GM12874 (cell line): Measurements from ENCODE around the gene FAM216B.

Experiments used
- TF ChIP-seq, protein P1 (sequence below): IDR thresholded peaks from 2 replicates; pipeline ENCODE4 v1.5.1; 2011; ENCODE audit warnings: low read depth, mild to moderate bottlenecking, control low read depth, low read length, moderate library complexity; ENCODE audit not compliant: insufficient read depth

Gene FAM216B

DNA sequence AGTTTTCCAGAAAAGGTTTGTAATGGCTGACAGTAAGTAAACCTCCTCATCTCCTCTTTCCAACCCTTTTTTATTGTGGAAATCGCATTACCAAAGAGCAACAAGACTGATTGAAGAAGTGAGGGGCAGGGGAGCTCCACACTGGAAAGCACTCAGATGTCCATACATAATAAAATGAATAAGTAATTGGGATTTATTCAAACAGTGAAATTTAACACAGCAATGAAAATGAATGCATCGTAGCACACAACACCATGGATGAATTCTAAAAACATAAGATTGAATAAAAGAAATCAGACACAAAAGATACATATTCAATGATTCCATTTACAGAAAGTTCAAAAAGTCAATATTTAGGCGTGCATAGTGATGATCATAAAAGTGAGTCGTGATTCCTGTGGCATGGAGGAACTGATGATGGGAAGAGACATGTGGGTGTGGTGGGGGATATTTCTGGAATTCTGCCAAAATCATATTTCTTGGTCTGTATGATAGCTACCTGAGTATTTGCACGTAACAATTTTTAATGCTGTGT, 18.8 kb downstream of the FAM216B start:
- TF ChIP-seq, protein P1, sequence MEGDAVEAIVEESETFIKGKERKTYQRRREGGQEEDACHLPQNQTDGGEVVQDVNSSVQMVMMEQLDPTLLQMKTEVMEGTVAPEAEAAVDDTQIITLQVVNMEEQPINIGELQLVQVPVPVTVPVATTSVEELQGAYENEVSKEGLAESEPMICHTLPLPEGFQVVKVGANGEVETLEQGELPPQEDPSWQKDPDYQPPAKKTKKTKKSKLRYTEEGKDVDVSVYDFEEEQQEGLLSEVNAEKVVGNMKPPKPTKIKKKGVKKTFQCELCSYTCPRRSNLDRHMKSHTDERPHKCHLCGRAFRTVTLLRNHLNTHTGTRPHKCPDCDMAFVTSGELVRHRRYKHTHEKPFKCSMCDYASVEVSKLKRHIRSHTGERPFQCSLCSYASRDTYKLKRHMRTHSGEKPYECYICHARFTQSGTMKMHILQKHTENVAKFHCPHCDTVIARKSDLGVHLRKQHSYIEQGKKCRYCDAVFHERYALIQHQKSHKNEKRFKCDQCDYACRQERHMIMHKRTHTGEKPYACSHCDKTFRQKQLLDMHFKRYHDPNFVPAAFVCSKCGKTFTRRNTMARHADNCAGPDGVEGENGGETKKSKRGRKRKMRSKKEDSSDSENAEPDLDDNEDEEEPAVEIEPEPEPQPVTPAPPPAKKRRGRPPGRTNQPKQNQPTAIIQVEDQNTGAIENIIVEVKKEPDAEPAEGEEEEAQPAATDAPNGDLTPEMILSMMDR: no peak

DNA sequence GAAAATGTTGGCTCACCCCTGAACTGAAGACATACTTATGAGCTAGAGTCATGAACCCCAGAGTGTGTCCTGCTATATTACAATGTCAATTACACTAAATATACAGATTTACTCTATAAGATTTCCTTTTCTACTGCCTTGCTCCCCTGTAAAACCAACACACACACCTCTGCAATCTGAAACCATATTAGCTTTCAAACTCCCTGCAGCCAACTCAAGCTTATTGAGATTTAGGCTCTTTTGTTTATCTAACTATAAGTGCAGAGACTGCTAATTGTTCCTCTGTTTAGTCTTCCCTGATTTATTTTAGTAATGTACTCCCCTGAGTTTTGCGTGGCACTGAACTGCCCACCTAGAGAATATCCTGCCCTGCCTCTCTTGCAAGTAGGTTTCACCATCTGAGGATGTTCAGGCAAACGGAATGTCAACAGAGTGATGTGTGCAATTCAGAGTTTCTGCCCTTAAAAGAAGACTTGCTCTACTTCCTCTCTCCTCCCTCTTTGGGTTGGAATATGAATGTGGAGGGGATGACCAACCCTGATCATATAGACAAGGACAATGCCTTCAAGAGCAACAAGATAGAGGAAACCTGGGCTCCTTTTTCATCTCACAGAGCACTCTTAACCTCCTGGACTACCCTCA, 22.3 kb downstream of the FAM216B start:
- TF ChIP-seq, protein P1: no peak

DNA sequence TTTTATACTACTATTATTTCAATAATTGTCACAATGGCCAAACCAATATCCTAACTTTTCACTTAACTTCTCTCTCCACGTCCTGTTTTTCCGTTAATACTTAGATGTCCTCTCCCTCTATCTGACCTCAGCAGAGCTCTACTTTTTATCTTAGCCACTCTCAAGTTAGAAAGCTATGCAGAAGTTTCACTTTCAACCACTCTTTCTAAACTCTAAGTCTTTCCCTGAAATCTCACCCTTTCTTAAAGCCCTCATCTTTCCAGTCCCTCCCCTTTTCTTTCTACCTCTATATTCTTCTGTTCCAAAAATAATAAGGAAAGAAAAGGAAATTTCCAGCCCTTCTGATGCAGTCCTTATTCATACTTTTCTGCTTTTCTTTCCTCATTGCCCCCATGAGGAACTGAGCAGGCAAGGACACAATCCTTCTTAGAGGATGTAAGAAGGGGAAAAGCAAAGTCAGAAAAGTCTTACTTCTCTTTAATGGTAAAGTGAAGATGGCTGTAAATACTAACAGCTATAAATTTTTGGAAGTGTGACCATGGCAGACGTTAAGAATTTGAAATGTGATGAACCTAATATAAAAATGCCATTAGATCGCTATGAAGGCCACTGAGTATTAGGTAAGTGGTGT, 23.0 kb downstream of the FAM216B start:
- TF ChIP-seq, protein P1: no peak

DNA sequence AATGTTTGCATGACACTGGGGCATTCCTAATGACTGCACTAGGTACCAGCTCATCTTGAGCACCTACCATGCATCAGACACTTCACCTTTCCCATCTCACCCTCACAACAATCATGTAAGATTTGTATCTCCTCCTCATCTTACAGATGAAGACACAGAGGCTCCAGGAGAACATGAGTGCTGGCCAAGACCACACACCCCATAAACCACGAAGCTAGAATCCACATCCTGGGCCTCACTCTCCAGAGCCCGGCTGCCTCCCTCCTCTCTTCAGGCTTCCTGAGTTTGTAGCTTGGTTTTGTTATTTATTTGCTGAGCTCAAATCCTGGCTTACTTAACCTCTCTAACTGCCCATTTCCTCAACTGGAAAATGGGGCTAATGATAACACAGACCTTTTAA, 25.9 kb downstream of the FAM216B start:
- TF ChIP-seq, protein P1: no peak

DNA sequence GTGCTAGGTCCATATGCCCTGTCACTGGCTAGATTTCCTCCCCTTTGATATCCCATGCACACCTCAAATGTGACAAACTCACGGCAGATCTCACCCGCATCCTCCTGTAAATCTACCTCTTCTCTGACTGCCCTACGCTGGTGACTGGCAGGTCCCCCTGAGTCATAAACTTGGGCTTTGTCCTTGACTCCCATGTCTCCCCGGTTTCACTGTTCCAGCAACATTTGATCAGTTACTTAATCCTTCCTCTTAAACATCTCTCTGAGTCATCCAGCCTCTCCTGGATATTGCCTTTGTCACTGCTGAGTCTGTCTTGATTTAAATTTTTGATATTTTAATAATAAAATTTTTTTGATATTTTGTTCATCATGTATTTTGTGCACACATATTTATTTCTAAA, 26.5 kb downstream of the FAM216B start:
- TF ChIP-seq, protein P1: no peak

DNA sequence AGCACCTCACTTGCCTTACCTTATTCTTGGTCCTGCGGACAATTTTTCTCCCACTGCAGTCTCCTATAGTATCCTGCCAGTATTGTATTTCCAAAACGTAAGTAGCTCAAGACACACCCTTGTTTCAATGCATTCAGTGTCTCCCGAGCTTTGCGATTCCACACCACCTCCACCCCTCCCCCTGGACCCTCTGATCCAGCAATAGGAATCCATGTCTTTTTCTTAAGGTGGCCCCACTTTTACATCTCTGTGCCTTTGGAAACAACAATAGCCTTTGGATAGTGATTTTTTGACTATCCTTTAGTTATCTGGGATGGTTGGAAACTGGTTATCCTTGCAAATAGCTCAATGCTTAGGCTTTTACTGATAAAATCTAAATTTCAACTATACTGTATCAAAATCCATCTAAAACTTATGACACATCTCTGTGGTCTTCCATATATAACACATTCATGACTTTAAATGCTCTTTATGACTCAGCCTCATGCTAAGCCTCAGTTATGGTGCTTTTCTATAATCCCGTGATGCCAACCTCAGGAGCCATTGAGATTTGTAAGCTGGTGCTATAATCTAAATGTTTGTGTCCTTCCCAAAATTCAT, 27.1 kb downstream of the FAM216B start:
- TF ChIP-seq, protein P1: no peak

DNA sequence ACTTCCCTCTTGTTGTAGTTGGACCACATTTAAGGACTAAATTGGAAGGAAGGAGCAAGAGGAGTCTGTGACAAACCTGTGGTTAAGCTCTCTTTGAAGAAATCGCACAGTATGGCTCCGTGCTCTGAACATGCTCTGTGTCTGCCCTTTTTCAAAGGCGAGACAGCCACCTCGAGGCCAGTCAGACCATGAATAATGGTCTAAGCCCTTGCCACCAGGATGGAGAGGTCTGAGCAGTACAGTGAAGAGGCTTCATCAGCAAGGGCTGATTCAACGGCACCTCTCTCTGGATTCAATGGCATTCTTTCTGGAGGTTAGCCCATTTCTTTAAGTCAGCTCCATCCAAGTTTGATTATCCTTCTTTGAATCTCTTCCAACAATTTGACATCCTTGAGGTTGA, 30.9 kb downstream of the FAM216B start:
- TF ChIP-seq, protein P1: no peak
